H9 (cell line): Measurements from ENCODE around the gene TSLP. TPM values are rescaled to one million over a fixed set of nuclear protein-coding genes. Genes with fewer than 3 reads are reported as not detected.

Source experiments
- DNase-seq: peaks from one replicate; pipeline ENCODE4 v3.0.0-alpha.2; 2017
- H2AFZ ChIP-seq: one replicate; pipeline ENCODE4 v1.6.1; 2013; ENCODE audit warnings: mild to moderate bottlenecking, low read length, control low read depth, moderate library complexity
- H2AK5ac ChIP-seq: 2 replicates; pipeline ENCODE4 v1.6.1; 2013; ENCODE audit warnings: low read length, control low read depth, mixed read lengths; ENCODE audit not compliant: insufficient read length
- H2BK120ac ChIP-seq: one replicate; pipeline ENCODE4 v1.6.1; 2013; ENCODE audit warnings: low read depth, mild to moderate bottlenecking, low read length, control low read depth, inconsistent platforms; ENCODE audit not compliant: poor library complexity, severe bottlenecking
- H2BK12ac ChIP-seq: 2 replicates; pipeline ENCODE4 v1.6.1; 2013; ENCODE audit warnings: low read length, control low read depth, mixed read lengths, low read depth; ENCODE audit not compliant: insufficient read length
- H2BK15ac ChIP-seq: 2 replicates; pipeline ENCODE4 v1.6.1; 2013; ENCODE audit warnings: low read depth, low read length, control low read depth
- H2BK20ac ChIP-seq: one replicate; pipeline ENCODE4 v1.6.1; 2013; ENCODE audit warnings: low read depth, mild to moderate bottlenecking, low read length, control low read depth, inconsistent platforms; ENCODE audit not compliant: poor library complexity, severe bottlenecking
- H2BK5ac ChIP-seq: 2 replicates; pipeline ENCODE4 v1.6.1; 2013; ENCODE audit warnings: low read length, control low read depth, mixed read lengths; ENCODE audit not compliant: insufficient read length
- H3K14ac ChIP-seq: 2 replicates; pipeline ENCODE4 v1.6.1; 2013; ENCODE audit warnings: low read length, control low read depth; ENCODE audit not compliant: insufficient read depth
- H3K18ac ChIP-seq: 2 replicates; pipeline ENCODE4 v1.6.1; 2013; ENCODE audit warnings: low read depth, mild to moderate bottlenecking, mixed read lengths, low read length, control low read depth; ENCODE audit not compliant: insufficient read length
- H3K23ac ChIP-seq: 2 replicates; pipeline ENCODE4 v1.6.1; 2013; ENCODE audit warnings: low read length, control low read depth, mixed read lengths, low read depth; ENCODE audit not compliant: insufficient read length
- H3K23me2 ChIP-seq: 2 replicates; pipeline ENCODE4 v1.6.1; 2013; ENCODE audit warnings: low read depth, mild to moderate bottlenecking, mixed read lengths, low read length, control low read depth; ENCODE audit not compliant: insufficient read length, poor library complexity, severe bottlenecking
- H3K27ac ChIP-seq: 2 replicates; pipeline ENCODE4 v1.5.1; 2013; ENCODE audit warnings: low read length, control low read depth, mixed read lengths, low read depth; ENCODE audit not compliant: insufficient read length
- H3K27me3 ChIP-seq: 2 replicates; pipeline ENCODE4 v1.6.1; 2013; ENCODE audit warnings: low read length, control low read depth, inconsistent platforms; ENCODE audit not compliant: insufficient read depth
- H3K4ac ChIP-seq: 2 replicates; pipeline ENCODE4 v1.6.1; 2013; ENCODE audit warnings: low read depth, mild to moderate bottlenecking, control low read depth, inconsistent platforms, low read length, moderate library complexity
- H3K4me1 ChIP-seq: 2 replicates; pipeline ENCODE4 v1.6.1; 2013; ENCODE audit warnings: low read length, control low read depth, inconsistent platforms; ENCODE audit not compliant: insufficient read depth
- H3K4me2 ChIP-seq: 2 replicates; pipeline ENCODE4 v1.6.1; 2013; ENCODE audit warnings: low read length, control low read depth, mixed read lengths; ENCODE audit not compliant: insufficient read length, insufficient read depth
- H3K56ac ChIP-seq: 2 replicates; pipeline ENCODE4 v1.6.1; 2013; ENCODE audit warnings: low read depth, mild to moderate bottlenecking, mixed read lengths, low read length, control low read depth; ENCODE audit not compliant: insufficient read length
- H3K79me1 ChIP-seq: 2 replicates; pipeline ENCODE4 v1.6.1; 2013; ENCODE audit warnings: low read depth, mild to moderate bottlenecking, moderate library complexity, low read length, control low read depth, inconsistent platforms; ENCODE audit not compliant: insufficient read depth, poor library complexity, severe bottlenecking
- H3K79me2 ChIP-seq: 2 replicates; pipeline ENCODE4 v1.6.1; 2013; ENCODE audit warnings: low read length, control low read depth, inconsistent platforms; ENCODE audit not compliant: insufficient read depth
- H3K9ac ChIP-seq: 2 replicates; pipeline ENCODE4 v1.6.1; 2013; ENCODE audit warnings: low read length, control low read depth, mixed read lengths; ENCODE audit not compliant: insufficient read length; ENCODE audit errors: extremely low read depth
- H3K9me3 ChIP-seq: one replicate; pipeline ENCODE4 v1.6.1; 2013; ENCODE audit warnings: low read depth, low read length, inconsistent platforms; ENCODE audit not compliant: control insufficient read depth
- H3T11ph ChIP-seq: one replicate; pipeline ENCODE4 v1.6.1; 2013; ENCODE audit warnings: mild to moderate bottlenecking, low read length, control low read depth, inconsistent platforms
- H4K20me1 ChIP-seq: one replicate; pipeline ENCODE4 v1.6.1; 2013; ENCODE audit not compliant: control insufficient read depth, insufficient read length, insufficient read depth
- H4K5ac ChIP-seq: 2 replicates; pipeline ENCODE4 v1.6.1; 2013; ENCODE audit warnings: low read depth, mild to moderate bottlenecking, mixed read lengths, low read length, control low read depth; ENCODE audit not compliant: insufficient read length
- H4K8ac ChIP-seq: replicated peaks from 2 replicates; pipeline ENCODE4 v1.6.1; 2013; ENCODE audit warnings: low read length, control low read depth, mixed read lengths, low read depth; ENCODE audit not compliant: insufficient read length
- H4K91ac ChIP-seq: 2 replicates; pipeline ENCODE4 v1.6.1; 2013; ENCODE audit warnings: low read depth, mild to moderate bottlenecking, moderate library complexity, mixed read lengths, low read length, control low read depth; ENCODE audit not compliant: insufficient read length
- H3K27ac Mint-ChIP-seq, 3 experiments: 2 replicates in 2 of 3; 3 replicates in 1 of 3; pipeline ENCODE4 v1.8.0; 2020 to 2021; ENCODE audit warnings: mixed read lengths in 3 of 3, mild to moderate bottlenecking in 1 of 3, moderate library complexity in 1 of 3
- H3K27me3 Mint-ChIP-seq: 2 replicates; pipeline ENCODE4 v1.8.0; 2021; ENCODE audit warnings: low read depth, mild to moderate bottlenecking, moderate library complexity, mixed read lengths
- H3K36me3 Mint-ChIP-seq, 3 experiments: 2 replicates in 2 of 3; 3 replicates in 1 of 3; pipeline ENCODE4 v1.8.0; 2020 to 2021; ENCODE audit warnings: low read depth in 3 of 3, mixed read lengths in 3 of 3; ENCODE audit not compliant: insufficient read depth in 1 of 3
- H3K4me1 Mint-ChIP-seq, 2 experiments: 2 replicates each; pipeline ENCODE4 v1.8.0; 2020; ENCODE audit warnings: mixed read lengths in 2 of 2
- H3K4me3 Mint-ChIP-seq, 2 experiments: 2 replicates in 1 of 2; 3 replicates in 1 of 2; pipeline ENCODE4 v1.8.0; 2020 to 2021; ENCODE audit warnings: mild to moderate bottlenecking in 2 of 2, mixed read lengths in 2 of 2, moderate library complexity in 1 of 2
- H3K9me3 Mint-ChIP-seq, 2 experiments: 2 replicates in 1 of 2; 3 replicates in 1 of 2; pipeline ENCODE4 v1.8.0; 2020; ENCODE audit warnings: mild to moderate bottlenecking in 2 of 2, mixed read lengths in 2 of 2, moderate library complexity in 1 of 2
- CTCF ChIP-seq: fragments of 200-600 bp; sonication (generic); conservative IDR thresholded peaks from 3 replicates; pipeline ENCODE4 v1.8.0; 2021; ENCODE audit warnings: antibody characterized with exemption, mild to moderate bottlenecking
- WGBS: extraction: QIAGEN DNeasy Blood & Tissue Kit; methylation state at CpG from one replicate; pipeline ENCODE4 v1.1.7; 2013; ENCODE audit warnings: missing lambda C conversion rate, low lambda C conversion rate, mixed read lengths; ENCODE audit not compliant: insufficient read length; ENCODE audit errors: extremely low coverage; 5-methylcytosine and 5-hydroxymethylcytosine counted together
- total RNA-seq: library from RNA; stranded (reverse); gene quantifications from 2 replicates; pipeline ENCODE4 v1.2.1, GENCODE V29; 2021

Gene TSLP
- total RNA-seq, 1 experiment from 2014 or later: 0.63 TPM

GRCh38 chr5:111126896-111127295, 55.4 kb downstream of the TSLP start:
- Histone ChIP-seq H3K4me2 (no peak overlapping the region), H3K23ac (no peak overlapping the region), H3K27me3 (no peaks in the 10 kb centered on the region), H2AFZ (no peak overlapping the region), H3K4me1 (peaks cover 2% of the 10 kb centered on the region), H3K9ac (no peak overlapping the region), H3K9me3 (no peaks in the 10 kb centered on the region), H2BK5ac (no peak overlapping the region), H3K18ac (no peak overlapping the region), H3K14ac (no peak overlapping the region), H2BK20ac (no peak overlapping the region), H3K56ac (no peak overlapping the region), H4K8ac (no peak overlapping the region), H2AK5ac (no peak overlapping the region), H3T11ph (no peak overlapping the region), H2BK120ac (no peak overlapping the region), H3K27ac (no peak overlapping the region), H3K23me2 (no peaks in the 10 kb centered on the region), H4K5ac (no peak overlapping the region), H3K4ac (no peak overlapping the region), H2BK15ac (no peak overlapping the region), H2BK12ac (no peak overlapping the region), H4K20me1 (no peaks in the 10 kb centered on the region), H4K91ac (no peak overlapping the region), H3K79me2 (no peaks in the 10 kb centered on the region), H3K79me1 (no peaks in the 10 kb centered on the region)
- peak overlapping the region in 2 of 3 experiments; percentile 85 to 94; a peak in 3 of 7 replicates for H3K27ac Mint-ChIP-seq
- no peak for TF ChIP-seq CTCF
- H3K36me3 Mint-ChIP-seq: peaks cover 8 to 40% (median 36%) of the 10 kb centered on the region in 3 experiments; a peak in 6 of 7 replicates
- WGBS: no CpG with 5 or more reads among the region's 3 CpGs
- H3K4me3 Mint-ChIP-seq: no peak overlapping the region
- no peak for DNase-seq
- H3K4me1 Mint-ChIP-seq: peaks cover 43 to 48% of the 10 kb centered on the region in 2 experiments
- no peaks in the 10 kb centered on the region for H3K27me3 Mint-ChIP-seq
- no peaks in the 10 kb centered on the region for H3K9me3 Mint-ChIP-seq

Other genes starting within 250 kb of the TSLP start
- 41.3 and 42.0 TPM in 2 replicates for gene WDR36, start 20.6 kb downstream of the TSLP start, total RNA-seq
- gene CAMK4, start 152.7 kb downstream of the TSLP start, total RNA-seq: 6.3 and 7.9 TPM in 2 replicates